ENCODE measurements around the gene SEPTIN1. TPM values are rescaled to one million over a fixed set of nuclear protein-coding genes. Genes with fewer than 3 reads are reported as not detected.
"Not testable (repeated sequence)": the region's sequence is repeated elsewhere in the genome, so short reads cannot be mapped to it uniquely, and the experiment has no call there.

The SEPTIN1 gene
- total RNA-seq, 2 donors from 2014 or later, result 198 to 216 TPM

- Mint-ChIP-seq H3K27ac (peak overlapping the region; percentile 87), H3K4me3 (peak overlapping the region; percentile 20), H3K27me3 (no peaks in the 10 kb centered on the region), H3K9me3 (no peaks in the 10 kb centered on the region), H3K36me3 (ENCODE audit: low read depth) (peaks cover 76% of the 10 kb centered on the region), H3K4me1 (peaks cover 25% of the 10 kb centered on the region)
- ATAC-seq (replicated peaks), result no peak
Measured at GRCh38 chr16:30351586-30352419, 30.6 kb downstream of the SEPTIN1 start.

GRCh38 chr16:30351001-30351441 is 31.3 kb downstream of the SEPTIN1 start:
- Mint-ChIP-seq H3K9me3 (no peaks in the 10 kb centered on the region), H3K27me3 (no peaks in the 10 kb centered on the region), H3K4me3 (peak overlapping the region; percentile 25), H3K27ac (peak overlapping the region; percentile 87), H3K36me3 (ENCODE audit: low read depth) (peaks cover 70% of the 10 kb centered on the region), H3K4me1 (peaks cover 20% of the 10 kb centered on the region)
- ATAC-seq (replicated peaks), result no peak

- ATAC-seq (replicated peaks), result peak; percentile 73
- H3K9me3 Mint-ChIP-seq, result no peaks in the 10 kb centered on the region
- peaks cover 18% of the 10 kb centered on the region for H3K4me1 Mint-ChIP-seq
- H3K36me3 Mint-ChIP-seq (ENCODE audit: low read depth), result peaks cover 66% of the 10 kb centered on the region
- no peaks in the 10 kb centered on the region for H3K27me3 Mint-ChIP-seq
- H3K4me3 Mint-ChIP-seq, result peak overlapping the region; percentile 25
- H3K27ac Mint-ChIP-seq, result peak overlapping the region; percentile 87
Measured at GRCh38 chr16:30350134-30350871, 32.1 kb downstream of the SEPTIN1 start.

- Mint-ChIP-seq H3K4me1 (peaks cover 18% of the 10 kb centered on the region), H3K9me3 (no peaks in the 10 kb centered on the region), H3K27ac (peak overlapping the region; percentile 87), H3K4me3 (no peak overlapping the region), H3K27me3 (no peaks in the 10 kb centered on the region), H3K36me3 (ENCODE audit: low read depth) (peaks cover 60% of the 10 kb centered on the region)
- no peak for ATAC-seq (replicated peaks)
Measured at GRCh38 chr16:30349675-30350074, 32.7 kb downstream of the SEPTIN1 start.

GRCh38 chr16:30348929-30349328 is 33.4 kb downstream of the SEPTIN1 start:
- H3K4me3 Mint-ChIP-seq, result no peak overlapping the region
- peaks cover 52% of the 10 kb centered on the region for H3K36me3 Mint-ChIP-seq (ENCODE audit: low read depth)
- H3K9me3 Mint-ChIP-seq, result no peaks in the 10 kb centered on the region
- no peaks in the 10 kb centered on the region for H3K27me3 Mint-ChIP-seq
- ATAC-seq (replicated peaks), result no peak
- peaks cover 14% of the 10 kb centered on the region for H3K4me1 Mint-ChIP-seq
- H3K27ac Mint-ChIP-seq, result peak overlapping the region; percentile 87

- Mint-ChIP-seq H3K36me3 (ENCODE audit: low read depth) (peaks cover 44% of the 10 kb centered on the region), H3K4me1 (peaks cover 14% of the 10 kb centered on the region), H3K4me3 (no peak overlapping the region), H3K27ac (no peak overlapping the region), H3K9me3 (no peaks in the 10 kb centered on the region), H3K27me3 (no peaks in the 10 kb centered on the region)
- ATAC-seq (replicated peaks), result no peak
Measured at GRCh38 chr16:30348113-30348512, 34.2 kb downstream of the SEPTIN1 start.

GRCh38 chr16:30346286-30346685 is 36.1 kb downstream of the SEPTIN1 start:
- Mint-ChIP-seq H3K4me3 (no peak overlapping the region), H3K4me1 (peaks cover 11% of the 10 kb centered on the region)

GRCh38 chr16:30343491-30343820 is 38.9 kb downstream of the SEPTIN1 start:
- not testable (repeated sequence) for H3K9me3 Mint-ChIP-seq; H3K27ac Mint-ChIP-seq; ATAC-seq (replicated peaks); H3K36me3 Mint-ChIP-seq (ENCODE audit: low read depth); H3K4me3 Mint-ChIP-seq; H3K4me1 Mint-ChIP-seq; H3K27me3 Mint-ChIP-seq

More at GRCh38 chr16:30346286-30346685, 36.1 kb downstream of the SEPTIN1 start:
- Mint-ChIP-seq H3K27me3 (no peaks in the 10 kb centered on the region), H3K27ac (no peak overlapping the region), H3K36me3 (ENCODE audit: low read depth) (peaks cover 26% of the 10 kb centered on the region), H3K9me3 (no peaks in the 10 kb centered on the region)
- ATAC-seq (replicated peaks), result no peak

- H3K27me3 Mint-ChIP-seq, result no peaks in the 10 kb centered on the region
- no peaks in the 10 kb centered on the region for H3K4me1 Mint-ChIP-seq
- ATAC-seq (replicated peaks), result no peak
- no peak overlapping the region for H3K27ac Mint-ChIP-seq
- H3K4me3 Mint-ChIP-seq, result no peak overlapping the region
- H3K9me3 Mint-ChIP-seq, result no peaks in the 10 kb centered on the region
- no peaks in the 10 kb centered on the region for H3K36me3 Mint-ChIP-seq (ENCODE audit: low read depth)
Measured at GRCh38 chr16:30342751-30343490, 39.4 kb downstream of the SEPTIN1 start.

- ATAC-seq (replicated peaks); H3K27me3 Mint-ChIP-seq; H3K4me1 Mint-ChIP-seq; H3K4me3 Mint-ChIP-seq; H3K9me3 Mint-ChIP-seq; H3K27ac Mint-ChIP-seq; H3K36me3 Mint-ChIP-seq (ENCODE audit: low read depth): not testable (repeated sequence)
Measured at GRCh38 chr16:30341971-30342370, 40.4 kb downstream of the SEPTIN1 start.

GRCh38 chr16:30340621-30341020 is 41.7 kb downstream of the SEPTIN1 start:
- Mint-ChIP-seq H3K36me3 (ENCODE audit: low read depth) (no peaks in the 10 kb centered on the region), H3K27me3 (no peaks in the 10 kb centered on the region), H3K27ac (no peak overlapping the region), H3K9me3 (no peaks in the 10 kb centered on the region), H3K4me3 (no peak overlapping the region), H3K4me1 (peaks cover 5% of the 10 kb centered on the region)
- ATAC-seq (replicated peaks), result no peak

GRCh38 chr16:30338715-30339114 is 43.6 kb downstream of the SEPTIN1 start:
- H3K27me3 Mint-ChIP-seq; H3K4me1 Mint-ChIP-seq; ATAC-seq (replicated peaks); H3K36me3 Mint-ChIP-seq (ENCODE audit: low read depth); H3K4me3 Mint-ChIP-seq; H3K9me3 Mint-ChIP-seq; H3K27ac Mint-ChIP-seq: not testable (repeated sequence)

GRCh38 chr16:30337964-30338357 is 44.4 kb downstream of the SEPTIN1 start:
- not testable (repeated sequence) for ATAC-seq (replicated peaks); H3K9me3 Mint-ChIP-seq; H3K36me3 Mint-ChIP-seq (ENCODE audit: low read depth); H3K27ac Mint-ChIP-seq; H3K4me1 Mint-ChIP-seq; H3K27me3 Mint-ChIP-seq; H3K4me3 Mint-ChIP-seq

- peak; percentile 36 for ATAC-seq (replicated peaks)
- no peaks in the 10 kb centered on the region for H3K36me3 Mint-ChIP-seq (ENCODE audit: low read depth)
Measured at GRCh38 chr16:30335598-30336474, 46.5 kb downstream of the SEPTIN1 start.

More at GRCh38 chr16:30335598-30336474, 46.5 kb downstream of the SEPTIN1 start:
- Mint-ChIP-seq H3K9me3 (no peaks in the 10 kb centered on the region), H3K27ac (peak overlapping the region; percentile 85), H3K4me1 (peaks cover 5% of the 10 kb centered on the region), H3K4me3 (peak overlapping the region; percentile 99), H3K27me3 (no peaks in the 10 kb centered on the region)
